CD4-positive, CD25-positive, alpha-beta regulatory T cell (primary cell): ENCODE measurements around the gene NOL4L. TPM values are rescaled to one million over a fixed set of nuclear protein-coding genes. Genes with fewer than 3 reads are reported as not detected.
"Not testable (repeated sequence)": the region's sequence is repeated elsewhere in the genome, so short reads cannot be mapped to it uniquely, and the experiment has no call there.

Source experiments
- ATAC-seq, 2 donors: fragments of 150-1000 bp; cut with Tn5 transposase; one replicate each; pipeline ENCODE4 v1.10.0; 2021; ENCODE audit warnings: low read depth in 2 of 2, moderate number of reproducible peaks in 2 of 2, moderate library complexity in 1 of 2
- DNase-seq, 3 donors: peaks; one replicate each; pipeline versions ENCODE4 v3.0.0 to v3.0.0-alpha.2; 2012 to 2022; ENCODE audit warnings: mixed read lengths in 1 of 3
- H3K27ac ChIP-seq: one replicate; pipeline ENCODE4 v1.7.0; 2013; ENCODE audit warnings: mild to moderate bottlenecking, low read length; ENCODE audit not compliant: insufficient read depth, poor library complexity, severe bottlenecking
- H3K27me3 ChIP-seq: one replicate; pipeline ENCODE4 v1.7.0; 2013; ENCODE audit warnings: low read length; ENCODE audit not compliant: control insufficient read depth, insufficient read depth
- H3K36me3 ChIP-seq: one replicate; pipeline ENCODE4 v1.7.0; 2013; ENCODE audit warnings: mild to moderate bottlenecking, low read length, moderate library complexity; ENCODE audit not compliant: control insufficient read depth, insufficient read depth
- H3K4me1 ChIP-seq: 2 replicates; pipeline ENCODE4 v1.7.0; 2013; ENCODE audit warnings: mild to moderate bottlenecking, low read length; ENCODE audit not compliant: insufficient read depth, control insufficient read depth, poor library complexity, severe bottlenecking
- H3K4me3 ChIP-seq: one replicate; pipeline ENCODE4 v1.7.0; 2013; ENCODE audit warnings: low read depth, mild to moderate bottlenecking, low read length, moderate library complexity
- H3K9me3 ChIP-seq, 2 experiments: 1 replicate in 1 of 2; 2 replicates in 1 of 2; pipeline ENCODE4 v1.7.0; 2013; ENCODE audit warnings: low read length in 2 of 2, mild to moderate bottlenecking in 1 of 2, moderate library complexity in 1 of 2; ENCODE audit not compliant: control insufficient read depth in 2 of 2
- H3K27ac Mint-ChIP-seq, 3 donors: one replicate each; pipeline ENCODE4 v1.8.0; 2020 to 2022; ENCODE audit warnings: mild to moderate bottlenecking in 3 of 3, mixed read lengths in 3 of 3, moderate library complexity in 2 of 3
- H3K27me3 Mint-ChIP-seq: one replicate; pipeline ENCODE4 v1.8.0; 2022; ENCODE audit warnings: mild to moderate bottlenecking, mixed read lengths
- H3K36me3 Mint-ChIP-seq: one replicate; pipeline ENCODE4 v1.8.0; 2020; ENCODE audit warnings: mixed read lengths
- H3K4me1 Mint-ChIP-seq, 4 donors: one replicate each; pipeline ENCODE4 v1.8.0; 2020 to 2022; ENCODE audit warnings: mixed read lengths in 4 of 4, mild to moderate bottlenecking in 1 of 4
- H3K4me3 Mint-ChIP-seq, 4 donors: one replicate each; pipeline ENCODE4 v1.8.0; 2020 to 2022; ENCODE audit warnings: mild to moderate bottlenecking in 4 of 4, mixed read lengths in 4 of 4, moderate library complexity in 3 of 4
- H3K9me3 Mint-ChIP-seq, 7 donors: one replicate each; pipeline ENCODE4 v1.8.0; 2020 to 2022; ENCODE audit warnings: mixed read lengths in 7 of 7, mild to moderate bottlenecking in 3 of 7, moderate library complexity in 2 of 7
- polyA plus RNA-seq, 4 donors: library from polyadenylated mRNA; unstranded; fragments of 300-500 nt; fragmentation: Illumina TruSeq; gene quantifications; one replicate each; pipeline ENCODE4 v1.2.3, GENCODE V29; 2021
- total RNA-seq: library from RNA; stranded (reverse); gene quantifications from one replicate; pipeline ENCODE4 v1.2.3, GENCODE V29; 2022

Gene NOL4L
- total and polyA plus RNA-seq, 5 donors from 2014 or later = 7.1 to 84.8 (median 10.8) TPM

DNA sequence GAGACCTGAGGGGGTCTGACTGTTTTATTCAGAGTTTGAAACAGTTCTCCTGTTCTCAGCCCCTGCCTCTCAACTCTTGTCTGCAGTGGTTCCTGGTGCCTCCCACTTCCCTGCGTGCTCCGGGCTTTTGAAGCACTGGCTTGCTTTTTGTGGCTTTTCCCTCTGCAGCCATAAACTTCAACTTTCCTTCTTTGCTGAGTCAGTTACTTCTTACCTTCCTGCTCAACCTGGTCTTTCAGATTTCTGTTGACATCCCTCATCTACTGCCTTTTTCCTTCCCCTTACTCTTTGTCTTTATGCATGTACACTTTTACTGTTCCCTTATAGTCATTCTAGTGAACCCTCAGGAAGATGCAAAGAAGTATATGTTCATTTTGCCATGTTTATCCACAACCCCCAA lies 169.6 kb downstream of the NOL4L start:
- peak overlapping the region in 2 of 4 donors; percentile 9 to 32 for H3K4me3 Mint-ChIP-seq
- H3K27ac ChIP-seq = no peak overlapping the region
- peaks cover 0 to 4% (median 0%) of the 10 kb centered on the region in 7 donors for H3K9me3 Mint-ChIP-seq
- H3K36me3 Mint-ChIP-seq = peaks cover 18% of the 10 kb centered on the region
- no peaks in the 10 kb centered on the region for H3K27me3 Mint-ChIP-seq
- no peaks in the 10 kb centered on the region for H3K9me3 ChIP-seq
- H3K4me1 ChIP-seq = peaks cover 25% of the 10 kb centered on the region
- ATAC-seq (no peak), DNase-seq (no peak)
- no peak overlapping the region for H3K4me3 ChIP-seq
- H3K36me3 ChIP-seq = peaks cover 7% of the 10 kb centered on the region
- H3K27me3 ChIP-seq = no peaks in the 10 kb centered on the region
- H3K4me1 Mint-ChIP-seq = peaks cover 42 to 72% (median 60%) of the 10 kb centered on the region in 4 donors
- H3K27ac Mint-ChIP-seq = peak overlapping the region; percentile 3 to 89 (median 74)

DNA sequence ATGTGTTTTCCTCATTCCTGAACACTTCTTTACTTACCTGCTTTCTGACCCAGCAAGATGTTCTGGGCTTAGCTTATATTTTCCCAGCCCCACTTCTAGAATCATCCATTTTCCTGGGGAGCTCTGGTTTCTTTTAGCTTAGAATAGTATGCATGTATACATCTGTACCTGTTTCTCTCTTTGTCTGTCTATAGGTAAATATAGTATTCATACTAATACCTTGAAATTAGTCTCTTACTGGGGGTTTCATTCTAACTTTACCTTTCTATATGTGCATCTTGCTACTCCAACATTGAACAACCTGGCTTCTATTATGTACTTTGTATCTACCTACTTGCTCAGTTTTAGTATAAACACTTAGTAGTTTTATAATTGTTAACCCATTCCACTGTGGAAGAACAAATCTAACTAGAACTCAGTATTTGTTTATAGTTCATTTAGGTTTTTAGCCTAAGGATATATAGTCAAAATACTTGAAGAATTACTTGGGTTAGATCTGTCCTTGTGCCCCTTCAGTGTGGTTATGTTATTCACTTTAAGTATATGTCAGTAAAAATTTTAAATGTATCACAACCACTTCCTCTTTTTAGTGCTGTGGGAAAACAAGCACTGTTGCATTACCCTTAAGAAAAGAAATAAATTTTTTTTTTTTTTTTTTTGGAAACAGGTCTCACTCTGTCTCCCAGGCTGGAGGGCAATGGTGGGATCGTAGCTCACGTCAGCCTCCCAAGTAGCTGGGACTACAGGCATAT lies 173.0 kb downstream of the NOL4L start:
- peaks cover 36 to 79% (median 58%) of the 10 kb centered on the region in 4 donors for H3K4me1 Mint-ChIP-seq
- Histone ChIP-seq H3K4me1 (peaks cover 35% of the 10 kb centered on the region), H3K4me3 (peak overlapping the region; percentile 35), H3K9me3 (no peaks in the 10 kb centered on the region), H3K36me3 (peaks cover 21% of the 10 kb centered on the region), H3K27ac (peak overlapping the region; percentile 14), H3K27me3 (no peaks in the 10 kb centered on the region)
- H3K36me3 Mint-ChIP-seq = peaks cover 15% of the 10 kb centered on the region
- H3K27ac Mint-ChIP-seq = peak overlapping the region in 2 of 3 donors; percentile 54 to 67
- no peaks in the 10 kb centered on the region for H3K27me3 Mint-ChIP-seq
- ATAC-seq (peak in 1 of 2 donors; percentile 29), DNase-seq (peak in 1 of 3 donors; percentile 19)
- H3K9me3 Mint-ChIP-seq = peaks cover 0 to 2% (median 0%) of the 10 kb centered on the region in 7 donors
- H3K4me3 Mint-ChIP-seq = peak overlapping the region in 3 of 4 donors; percentile 36 to 78 (median 47)

DNA sequence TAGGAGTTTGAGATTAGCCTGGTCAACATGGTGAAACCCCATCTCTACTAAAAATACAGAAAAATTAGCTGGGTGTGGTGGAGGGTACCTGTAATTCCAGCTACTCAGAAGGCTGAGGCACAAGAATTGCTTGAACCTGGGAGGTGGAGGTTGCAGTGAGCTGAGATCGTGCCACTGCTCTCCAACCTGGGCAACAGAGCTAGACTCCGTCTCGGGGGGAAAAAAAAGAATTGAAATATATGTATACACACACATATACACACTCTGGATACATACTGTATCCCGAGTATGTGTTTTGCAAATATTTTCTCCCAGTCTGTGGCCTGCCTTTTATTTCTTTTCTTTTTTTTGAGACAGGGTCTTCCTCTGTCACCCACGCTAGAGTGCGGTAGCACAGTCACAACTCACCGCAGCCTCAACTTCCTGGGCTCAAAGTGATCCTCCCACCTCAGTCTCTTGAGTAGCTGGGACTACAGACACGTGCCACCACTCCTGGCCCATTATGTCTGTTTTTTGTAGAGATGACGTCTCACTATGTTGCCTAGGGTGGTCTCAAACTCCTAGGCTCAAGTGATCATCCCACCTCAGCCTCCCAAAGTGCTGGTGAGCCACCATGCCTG lies 177.9 kb downstream of the NOL4L start:
- DNase-seq (peak; percentile 48 to 74 (median 69)), ATAC-seq (peak; percentile 91 to 95)
- Histone ChIP-seq H3K4me3 (peak overlapping the region; percentile 55), H3K4me1 (peaks cover 35% of the 10 kb centered on the region), H3K36me3 (peaks cover 22% of the 10 kb centered on the region), H3K27ac (peak overlapping the region; percentile 70)
- H3K27me3 ChIP-seq, H3K27me3 Mint-ChIP-seq, H3K9me3 Mint-ChIP-seq, H3K9me3 ChIP-seq, H3K36me3 Mint-ChIP-seq: not testable (repeated sequence)
- H3K4me1 Mint-ChIP-seq = peaks cover 41 to 79% (median 53%) of the 10 kb centered on the region in 4 donors
- peak overlapping the region; percentile 89 to 90 (median 90) for H3K27ac Mint-ChIP-seq
- H3K4me3 Mint-ChIP-seq = peak overlapping the region; percentile 13 to 90 (median 74)

DNA sequence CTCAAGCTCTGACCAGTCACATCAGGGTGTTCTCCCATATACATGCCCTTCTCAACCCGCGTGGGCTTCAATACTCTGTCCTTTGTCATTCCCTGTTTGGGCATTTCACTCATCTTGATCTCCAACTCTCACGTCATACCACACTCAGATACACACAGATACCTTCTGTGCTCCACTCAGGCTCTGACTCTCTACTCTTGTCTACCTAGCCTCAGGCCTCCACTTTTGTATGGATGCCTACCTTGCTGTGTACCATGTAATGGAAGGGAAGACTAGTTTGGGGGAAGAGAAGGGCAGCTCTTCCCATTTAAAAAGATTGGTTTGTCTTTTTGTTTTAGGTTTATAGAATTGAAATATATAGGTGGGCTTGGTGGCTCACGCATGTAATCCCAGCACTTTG lies 178.4 kb downstream of the NOL4L start:
- H3K4me1 ChIP-seq = peaks cover 33% of the 10 kb centered on the region
- peaks cover 0 to 3% (median 0%) of the 10 kb centered on the region in 7 donors for H3K9me3 Mint-ChIP-seq
- H3K4me3 Mint-ChIP-seq = peak overlapping the region; percentile 7 to 79 (median 42)
- H3K4me3 ChIP-seq = peak overlapping the region; percentile 55
- ATAC-seq (no peak), DNase-seq (no peak)
- no peaks in the 10 kb centered on the region for H3K27me3 Mint-ChIP-seq
- H3K9me3 ChIP-seq = no peaks in the 10 kb centered on the region
- H3K36me3 Mint-ChIP-seq = peaks cover 4% of the 10 kb centered on the region
- H3K27ac ChIP-seq = no peak overlapping the region
- H3K27me3 ChIP-seq = no peaks in the 10 kb centered on the region
- H3K36me3 ChIP-seq = peaks cover 27% of the 10 kb centered on the region
- peaks cover 38 to 78% (median 50%) of the 10 kb centered on the region in 4 donors for H3K4me1 Mint-ChIP-seq
- H3K27ac Mint-ChIP-seq = peak overlapping the region; percentile 48 to 89 (median 78)

DNA sequence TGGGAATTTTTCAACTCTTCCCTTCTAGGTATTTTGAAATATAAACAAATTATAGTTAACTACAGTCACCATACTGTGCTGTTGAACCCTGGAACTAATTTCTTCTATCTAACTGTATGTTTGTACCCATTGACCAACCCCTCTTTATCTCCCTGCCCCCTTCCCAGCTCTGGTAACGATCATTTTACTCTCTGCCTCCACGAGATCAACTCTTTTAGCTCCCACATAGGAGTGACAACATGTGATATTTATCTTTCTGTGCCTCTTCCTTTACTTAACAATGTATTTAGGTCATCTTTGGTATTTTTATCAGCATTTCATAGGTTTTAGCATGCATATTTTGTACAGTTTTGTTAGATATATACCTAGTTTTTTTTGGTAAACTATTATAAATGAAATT lies 181.1 kb downstream of the NOL4L start:
- DNase-seq = no peak
- ATAC-seq = no peak
- H3K27me3 Mint-ChIP-seq = no peaks in the 10 kb centered on the region
- Histone ChIP-seq H3K36me3 (peaks cover 26% of the 10 kb centered on the region), H3K27me3 (no peaks in the 10 kb centered on the region), H3K9me3 (no peaks in the 10 kb centered on the region), H3K4me3 (no peak overlapping the region), H3K27ac (no peak overlapping the region), H3K4me1 (peaks cover 36% of the 10 kb centered on the region)
- peaks cover 17% of the 10 kb centered on the region for H3K36me3 Mint-ChIP-seq
- peak overlapping the region in 2 of 4 donors; percentile 9 to 27 for H3K4me3 Mint-ChIP-seq
- peak overlapping the region in 2 of 3 donors; percentile 25 to 48 for H3K27ac Mint-ChIP-seq
- H3K4me1 Mint-ChIP-seq = peaks cover 55 to 84% (median 63%) of the 10 kb centered on the region in 4 donors
- peaks cover 0 to 3% (median 0%) of the 10 kb centered on the region in 7 donors for H3K9me3 Mint-ChIP-seq

DNA sequence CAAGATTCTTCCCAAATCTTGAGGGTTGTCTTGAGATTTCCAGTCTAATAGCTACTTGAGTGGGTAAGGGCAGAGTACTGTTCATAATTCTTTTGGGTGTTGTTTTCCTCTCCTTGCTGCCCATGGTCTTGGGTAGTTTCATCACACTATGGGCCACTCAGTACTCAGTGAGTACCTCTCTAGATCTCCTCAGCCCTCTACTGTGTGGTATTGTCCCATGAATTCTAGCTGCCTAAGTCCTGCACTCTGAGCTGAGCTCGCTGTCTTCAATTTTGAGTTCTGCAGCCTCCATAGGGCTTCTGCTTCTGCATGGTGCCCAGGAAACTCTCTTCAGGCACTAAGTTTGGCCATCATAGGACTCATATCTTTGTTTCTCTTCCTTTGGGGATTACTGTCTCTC lies 184.7 kb downstream of the NOL4L start:
- peaks cover 25% of the 10 kb centered on the region for H3K36me3 ChIP-seq
- Mint-ChIP-seq H3K4me1 (peaks cover 45 to 72% (median 53%) of the 10 kb centered on the region in 4 donors), H3K9me3 (peaks cover 0 to 8% (median 0%) of the 10 kb centered on the region in 7 donors), H3K4me3 (peak overlapping the region in 2 of 4 donors; percentile 57 to 59), H3K27me3 (no peaks in the 10 kb centered on the region), H3K36me3 (peaks cover 26% of the 10 kb centered on the region), H3K27ac (peak overlapping the region in 1 of 3 donors; percentile 50)
- no peaks in the 10 kb centered on the region for H3K27me3 ChIP-seq
- ATAC-seq (no peak), DNase-seq (no peak)
- peaks cover 21% of the 10 kb centered on the region for H3K4me1 ChIP-seq
- H3K27ac ChIP-seq = no peak overlapping the region
- peaks cover 0 to 1% of the 10 kb centered on the region in 2 experiments for H3K9me3 ChIP-seq
- H3K4me3 ChIP-seq = no peak overlapping the region

DNA sequence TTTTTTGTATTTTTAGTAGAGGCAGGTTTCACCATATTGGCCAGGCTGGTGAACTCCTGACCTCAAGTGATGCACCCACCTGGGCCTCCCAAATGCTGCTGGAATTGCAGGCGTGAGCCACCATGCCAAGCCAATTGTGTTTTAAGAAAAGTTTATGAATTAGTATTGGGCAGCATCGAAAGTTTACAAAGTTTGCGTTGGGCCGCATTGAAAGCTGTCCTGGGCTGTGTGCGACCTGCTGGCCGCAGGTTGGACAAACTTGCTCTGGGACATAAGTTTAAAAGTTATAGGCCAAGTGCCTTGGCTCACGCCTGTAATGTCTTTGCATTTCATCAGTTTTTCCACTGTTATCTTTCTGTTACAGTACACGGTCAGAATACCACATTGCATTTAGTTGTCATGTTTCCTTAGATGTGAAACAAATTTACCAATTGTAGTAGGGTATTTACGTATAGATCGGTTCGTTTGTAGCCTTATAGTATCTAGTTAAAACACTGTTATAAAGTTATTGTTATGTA lies 187.5 kb downstream of the NOL4L start:
- H3K27ac Mint-ChIP-seq = peak overlapping the region in 1 of 3 donors; percentile 32
- ATAC-seq = no peak
- H3K36me3 ChIP-seq = peaks cover 30% of the 10 kb centered on the region
- H3K4me3 ChIP-seq = no peak overlapping the region
- no peak for DNase-seq
- no peak overlapping the region for H3K27ac ChIP-seq
- peaks cover 41 to 65% (median 51%) of the 10 kb centered on the region in 4 donors for H3K4me1 Mint-ChIP-seq
- no peaks in the 10 kb centered on the region for H3K27me3 Mint-ChIP-seq
- no peak overlapping the region for H3K4me3 Mint-ChIP-seq
- H3K9me3 ChIP-seq = peaks cover 3 to 6% of the 10 kb centered on the region in 2 experiments
- H3K9me3 Mint-ChIP-seq = peaks cover 0 to 16% (median 3%) of the 10 kb centered on the region in 7 donors
- peaks cover 37% of the 10 kb centered on the region for H3K36me3 Mint-ChIP-seq
- no peaks in the 10 kb centered on the region for H3K27me3 ChIP-seq
- peaks cover 21% of the 10 kb centered on the region for H3K4me1 ChIP-seq
